Kasumi-1 (cell line): ENCODE data around the gene GALR2.

ENCODE experiments used
- DNase-seq, 2 experiments: peaks; one replicate each; lab custom pipeline; 2025; lab: John Stamatoyannopoulos, UW

The GALR2 gene

DNA sequence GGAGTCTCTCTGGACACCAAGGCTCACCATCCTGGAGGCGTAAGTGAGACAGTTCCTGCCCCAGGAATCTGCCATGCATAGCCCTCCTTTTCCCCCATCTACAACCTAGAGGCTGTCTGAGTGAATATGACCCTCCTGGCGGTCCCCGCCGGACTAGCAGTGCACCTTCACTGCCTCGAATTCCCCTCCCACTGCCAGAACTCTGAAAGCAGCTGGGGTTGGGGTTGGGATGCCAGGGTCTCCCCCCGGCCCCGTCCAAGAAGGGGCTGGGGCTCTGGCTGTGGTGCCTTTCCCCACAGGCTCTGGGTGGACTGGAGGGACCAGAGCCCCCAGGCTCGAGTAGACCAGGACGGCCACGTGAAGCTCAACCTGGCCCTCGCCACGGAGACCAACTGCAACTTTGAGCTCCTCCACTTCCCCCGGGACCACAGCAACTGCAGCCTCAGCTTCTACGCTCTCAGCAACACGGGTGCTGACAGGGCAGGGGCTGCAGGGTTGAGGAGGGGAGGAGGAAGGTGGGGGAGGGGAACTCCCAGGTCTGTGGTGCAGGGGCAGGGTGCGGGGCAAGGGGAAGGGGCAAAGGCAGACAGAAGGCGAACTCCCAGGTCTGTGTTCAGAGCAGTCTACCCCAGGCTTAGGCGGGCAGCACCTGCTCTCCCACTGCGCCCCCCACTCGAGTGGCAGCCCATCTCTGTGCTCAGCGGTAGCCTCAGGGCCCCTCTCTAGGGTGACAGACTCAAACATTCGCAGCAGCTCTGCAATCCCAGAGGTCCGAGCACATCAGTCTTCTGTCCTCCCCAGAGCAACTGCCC, 5.6 kb downstream of the GALR2 start:
- peak in 1 of 2 experiments; percentile 36 for DNase-seq

- no peak for DNase-seq
Measured at GRCh38 chr17:76080768-76081287, 6.2 kb downstream of the GALR2 start.

- DNase-seq = no peak
Measured at GRCh38 chr17:76081295-76082210, 7.0 kb downstream of the GALR2 start.

DNA sequence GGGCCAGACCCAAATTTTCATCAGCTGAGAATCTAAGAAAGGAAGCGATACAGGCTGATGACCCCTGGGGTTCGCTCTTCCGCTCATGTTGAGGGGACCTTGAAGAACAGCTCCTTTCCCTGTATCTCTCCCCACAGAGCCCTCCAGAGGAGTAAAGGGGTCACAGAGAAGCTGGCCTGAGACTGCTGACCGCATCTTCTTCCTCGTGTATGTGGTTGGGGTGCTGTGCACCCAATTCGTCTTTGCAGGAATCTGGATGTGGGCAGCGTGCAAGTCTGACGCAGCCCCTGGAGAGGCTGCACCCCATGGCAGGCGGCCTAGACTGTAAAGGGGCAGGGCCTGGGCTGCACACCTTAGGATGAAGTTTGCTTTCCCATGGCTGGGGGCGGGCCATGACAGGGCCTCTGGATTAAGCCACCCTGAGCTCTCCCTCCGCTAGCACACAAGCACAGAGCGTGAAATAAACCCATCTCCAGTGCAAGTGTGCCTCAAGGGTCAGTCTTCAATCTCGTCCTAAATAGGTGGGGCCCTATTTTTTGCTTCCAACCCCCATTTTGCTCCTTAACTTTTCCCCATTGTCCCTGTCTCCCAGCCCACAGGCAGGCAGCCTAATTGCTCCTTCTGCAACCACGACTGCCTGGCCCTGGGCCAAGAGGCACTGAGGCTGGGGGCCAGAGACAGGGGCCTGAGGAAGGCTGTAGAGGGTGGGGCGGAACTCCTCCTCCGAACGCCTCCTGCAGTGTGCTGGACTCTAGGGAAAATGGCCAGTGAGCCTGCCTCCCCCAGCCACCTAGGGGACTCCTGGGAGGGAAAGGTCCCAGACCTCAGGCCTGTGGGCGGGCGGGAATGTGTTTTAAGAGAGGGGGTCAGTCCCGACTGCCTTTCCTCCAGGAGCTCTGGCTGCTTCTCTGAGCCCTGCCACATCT, 8.0 kb downstream of the GALR2 start:
- DNase-seq = no peak

DNA sequence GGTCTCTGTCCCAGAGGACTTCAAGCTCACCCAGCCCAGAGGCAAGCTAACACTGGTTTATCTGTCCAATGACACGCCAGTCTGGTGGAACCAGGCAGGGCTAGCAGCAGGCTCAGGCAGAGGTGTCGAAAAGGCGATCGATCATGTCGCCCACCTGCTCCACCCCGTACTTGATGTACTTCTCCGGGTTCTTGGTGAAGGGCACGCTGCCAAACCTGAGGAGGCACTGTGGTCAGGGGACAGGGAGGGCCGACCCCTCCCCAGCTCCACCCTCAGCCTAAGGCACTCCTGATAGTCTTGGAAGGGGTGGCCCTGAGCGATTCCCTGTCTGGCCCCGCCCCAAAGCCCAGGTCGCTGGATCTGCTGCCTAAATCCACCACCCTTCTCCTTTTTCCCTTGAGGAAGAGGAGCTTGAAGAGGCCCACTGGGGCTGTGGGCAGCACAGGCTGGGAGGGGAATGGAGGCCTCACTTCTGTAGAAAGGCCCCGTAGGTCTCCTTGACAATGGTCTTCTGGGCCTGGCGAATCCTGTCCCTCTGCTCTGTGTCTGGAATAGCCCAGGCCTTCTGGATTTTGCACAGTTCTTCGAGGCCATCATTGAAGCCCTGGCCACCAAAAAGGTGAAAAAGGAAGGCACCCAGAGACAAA, 9.1 kb downstream of the GALR2 start:
- no peak for DNase-seq

- DNase-seq = no peak
Measured at GRCh38 chr17:76085066-76085730, 10.6 kb downstream of the GALR2 start.

DNA sequence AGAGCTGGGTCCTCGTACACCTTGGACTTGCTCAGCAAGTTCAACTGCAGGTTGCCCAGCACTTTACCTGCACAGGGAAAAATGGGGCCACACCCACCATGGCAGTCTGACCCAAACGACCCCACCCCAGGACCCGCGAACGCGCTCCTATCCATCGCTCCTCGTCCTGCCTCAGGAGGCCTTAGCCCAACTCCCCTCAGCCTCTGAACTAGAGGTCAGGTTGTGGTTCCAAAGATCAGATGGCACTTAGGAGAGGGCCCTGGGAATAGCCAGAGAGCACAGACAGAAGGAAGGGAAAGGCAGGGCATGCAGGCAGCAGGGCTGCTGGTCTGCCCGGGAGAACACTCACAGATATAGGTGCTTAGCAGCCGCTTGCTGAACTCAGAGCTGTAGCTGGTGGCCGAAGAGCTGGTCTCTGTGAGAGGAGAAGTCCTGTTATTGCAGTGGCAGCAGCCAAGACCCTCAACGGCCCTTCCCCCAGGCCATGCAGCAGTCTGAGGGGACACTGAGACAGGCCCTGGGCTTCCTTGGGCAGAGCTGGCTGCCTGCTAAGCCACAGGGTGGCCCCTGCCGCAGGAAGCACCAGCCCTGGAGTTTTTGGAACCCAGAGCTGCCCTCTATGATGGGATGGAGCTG, 11.3 kb downstream of the GALR2 start:
- no peak for DNase-seq

- no peak for DNase-seq
Measured at GRCh38 chr17:76086384-76086783, 11.8 kb downstream of the GALR2 start.

DNA sequence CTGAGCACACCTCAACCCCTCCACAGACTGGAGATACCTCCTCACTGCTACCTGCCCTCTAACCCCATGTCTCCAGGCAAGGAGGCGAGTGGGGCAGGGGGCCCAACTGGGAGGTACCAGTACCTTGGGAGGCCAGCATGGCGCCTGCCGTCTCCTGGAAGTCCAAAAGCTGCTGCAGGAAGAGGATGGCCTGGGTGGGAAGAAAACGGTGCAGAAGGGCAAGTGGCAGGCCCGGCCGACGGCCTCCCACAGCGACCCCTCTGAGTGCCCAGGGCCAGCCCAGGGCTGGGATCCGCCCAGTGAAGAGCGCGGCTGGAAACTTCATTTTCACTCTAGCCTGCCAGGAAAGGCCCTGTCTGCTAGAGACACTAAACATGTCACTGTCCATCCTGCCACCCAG, 12.9 kb downstream of the GALR2 start:
- no peak for DNase-seq

DNA sequence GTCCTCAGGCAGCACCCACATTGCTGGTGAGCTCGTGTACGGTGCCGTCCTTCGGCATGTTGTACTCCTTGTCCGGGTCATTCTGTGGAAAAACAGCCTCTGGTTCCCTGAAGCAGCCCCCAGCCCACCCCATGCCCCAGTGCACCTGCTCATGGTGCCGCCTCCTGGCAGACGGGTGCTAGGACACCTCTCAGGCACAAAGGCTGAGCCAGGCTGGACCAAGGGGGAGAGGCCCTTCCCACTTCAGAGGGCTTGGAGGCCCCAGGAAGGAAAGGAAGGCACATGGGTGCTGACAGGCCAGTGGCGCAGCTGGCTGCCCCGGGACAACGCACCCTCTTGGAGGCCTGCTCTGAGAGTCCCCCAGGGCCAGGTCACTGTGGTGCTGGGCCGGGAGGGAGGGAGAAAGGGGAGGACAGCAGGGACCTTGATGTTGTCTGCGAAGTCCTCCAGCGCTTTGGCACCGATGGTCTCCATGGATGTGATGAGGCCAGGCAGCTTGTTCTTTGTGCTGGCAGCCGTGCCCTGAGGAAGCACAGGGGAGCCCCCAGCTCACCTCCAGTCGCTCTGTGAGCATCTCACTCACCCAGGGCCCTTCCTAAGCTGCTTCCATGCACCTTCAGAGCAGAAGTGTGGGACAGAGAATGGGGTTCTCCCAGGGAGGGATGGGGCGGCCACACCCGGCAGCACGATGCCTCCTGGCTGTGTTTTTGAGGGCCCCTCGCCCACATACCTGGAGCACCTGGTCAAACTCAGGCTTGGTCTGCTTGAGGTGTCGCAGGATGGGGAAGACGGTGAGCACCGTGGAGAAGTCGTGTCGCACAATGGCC, 13.7 kb downstream of the GALR2 start:
- no peak for DNase-seq

DNA sequence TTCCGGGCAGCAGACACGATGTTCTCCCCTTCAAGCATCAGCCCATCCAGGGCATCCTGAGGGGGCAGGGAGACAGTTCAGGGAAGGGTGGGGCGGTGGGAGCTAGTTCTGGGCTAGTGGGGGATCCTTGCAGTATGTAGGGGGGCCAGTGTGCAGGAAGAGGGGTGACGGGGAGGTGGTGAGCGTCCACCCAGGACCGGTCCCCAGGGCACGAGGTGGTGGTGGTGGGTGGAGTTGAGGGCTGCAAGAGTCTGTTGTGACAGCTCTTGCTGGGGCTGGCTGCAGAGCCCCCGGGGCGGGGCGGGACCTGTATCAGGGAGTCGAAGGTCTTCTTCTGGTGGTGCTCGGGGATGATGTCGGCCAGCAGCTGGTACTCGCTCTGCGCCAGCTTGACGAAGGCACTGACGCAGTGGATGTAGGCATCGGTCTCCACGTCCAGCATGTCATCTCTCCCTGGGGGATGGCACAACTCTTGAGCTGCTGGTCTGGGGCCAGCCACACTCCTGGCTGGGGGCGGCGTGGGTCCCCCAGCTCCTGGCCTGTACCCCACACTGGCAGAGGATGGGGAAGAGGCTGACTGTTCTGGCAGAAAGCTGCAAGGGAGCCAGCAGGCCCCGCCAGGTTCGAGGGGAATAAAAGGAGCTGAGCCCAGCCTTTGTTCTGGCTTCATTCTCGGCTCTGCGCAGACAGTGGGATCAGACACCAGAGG, 14.4 kb downstream of the GALR2 start:
- DNase-seq = no peak

GRCh38 chr17:76089680-76090516, 15.3 kb downstream of the GALR2 start:
- no peak for DNase-seq

DNA sequence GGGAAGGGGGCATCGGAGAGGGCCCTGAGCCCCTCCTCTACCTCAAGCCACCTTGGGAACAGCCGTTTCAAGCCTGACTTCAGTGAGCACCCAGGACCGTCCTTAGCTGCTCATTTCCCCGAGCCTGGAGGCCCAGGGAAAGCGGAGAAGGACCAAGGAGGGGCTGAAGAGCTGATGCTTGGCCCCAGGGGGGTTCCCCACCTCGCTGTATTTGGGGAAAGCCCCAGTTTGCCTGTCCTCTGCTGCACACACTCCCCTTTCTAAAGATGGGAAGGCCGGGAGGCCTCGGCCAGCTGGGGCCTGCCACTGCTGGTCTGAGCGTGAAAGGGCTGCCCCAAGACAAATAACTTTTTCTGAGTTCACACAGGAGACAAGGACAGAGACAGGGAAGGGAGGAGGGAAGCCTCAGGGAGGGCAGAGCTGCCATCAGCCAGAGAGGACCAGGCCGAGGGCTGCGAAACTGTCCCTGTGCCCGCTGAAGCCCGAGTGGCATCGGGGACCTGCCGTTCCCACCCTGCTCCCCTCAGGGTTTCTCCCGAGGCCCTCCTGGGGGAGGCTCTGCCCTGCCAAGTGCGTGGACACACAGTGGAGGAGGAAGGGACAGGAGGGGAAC, 16.0 kb downstream of the GALR2 start:
- no peak for DNase-seq

DNA sequence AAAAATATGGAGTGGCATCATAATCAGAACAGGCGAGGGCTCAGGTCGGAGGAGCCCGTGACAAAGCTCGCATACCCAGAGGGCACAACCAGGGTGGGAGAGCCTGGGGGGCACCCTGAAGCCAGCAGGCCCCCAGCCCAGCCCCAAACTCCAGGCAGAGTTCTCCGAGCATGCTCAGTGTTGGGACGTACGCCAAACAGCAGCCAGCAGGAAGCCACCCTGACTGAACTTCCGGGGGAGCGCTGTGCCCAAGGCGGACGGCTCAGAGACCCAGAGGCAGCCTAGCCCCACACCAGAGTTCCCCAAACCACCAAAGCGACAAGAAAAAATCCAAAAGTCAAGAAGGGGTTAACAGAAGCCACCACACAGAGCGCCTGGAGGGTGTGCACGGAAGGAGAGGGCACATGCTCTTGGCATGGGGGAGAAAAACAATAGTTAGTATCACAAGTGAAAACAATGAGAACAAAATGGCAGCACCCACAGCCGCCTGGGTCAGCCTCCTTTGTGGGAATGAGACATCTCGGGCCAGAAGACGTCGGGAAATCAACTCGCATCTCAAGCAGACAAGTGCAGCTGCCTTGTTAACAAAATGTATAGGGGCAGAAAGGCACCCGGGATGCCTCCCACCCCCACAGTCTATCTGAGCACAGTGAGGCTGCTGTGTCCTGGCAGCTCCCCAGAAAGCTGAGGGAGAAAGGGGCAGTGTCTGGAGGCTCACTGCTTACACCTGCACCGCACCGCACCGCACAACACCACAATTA, 17.1 kb downstream of the GALR2 start:
- peak; percentile 77 to 81 for DNase-seq

GRCh38 chr17:76092526-76093413, 18.2 kb downstream of the GALR2 start:
- peak; percentile 82 to 90 for DNase-seq
